Measurements from ENCODE around the gene UST. TPM values are rescaled to one million over a fixed set of nuclear protein-coding genes. Genes with fewer than 3 reads are reported as not detected.
A peak's percentile ranks its signal among the peaks of the same experiment; 100 is the strongest.
"Not testable (repeated sequence)": the region's sequence is repeated elsewhere in the genome, so short reads cannot be mapped to it uniquely, and the experiment has no call there.

The UST gene
- total and polyA plus RNA-seq, 2 experiments from 2014 or later = 2.9 to 4.0 TPM

DNA sequence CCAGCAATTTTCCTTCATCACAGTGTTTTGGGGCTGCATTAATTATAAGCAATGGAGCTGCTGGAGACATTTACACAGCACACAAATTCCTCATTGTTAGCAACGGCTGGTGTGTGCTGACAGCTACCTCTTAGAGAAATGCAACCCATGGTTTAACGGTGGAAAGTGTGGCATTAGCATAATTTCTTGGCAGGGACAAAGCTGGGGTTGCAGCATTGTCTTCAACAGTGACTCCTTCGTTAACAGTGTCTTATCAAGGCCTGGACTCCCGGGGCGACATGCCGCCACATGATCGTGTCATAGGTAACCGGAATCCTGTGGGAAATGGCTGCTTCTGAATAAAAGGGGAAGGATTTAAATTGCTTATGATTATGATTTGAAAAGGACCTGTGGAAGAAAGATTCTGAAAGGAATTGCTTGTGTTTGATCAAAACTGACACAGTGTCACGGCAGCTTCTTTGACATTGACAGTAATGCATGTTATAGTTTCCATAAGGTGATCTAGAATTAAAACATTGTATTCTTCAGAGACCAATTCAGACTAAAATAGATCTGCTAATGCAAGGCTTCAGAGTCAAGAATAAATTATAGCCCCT, 128.0 kb downstream of the UST start:
- no peaks in the 10 kb centered on the region for H3K27me3 ChIP-seq
- peak; percentile 64 to 90 for DNase-seq (ENCODE audit: low read depth in 1 of 2, low spot score in 1 of 2)

GRCh38 chr6:148878683-148879082, 131.9 kb downstream of the UST start:
- Histone ChIP-seq H3K9me3 (ENCODE audit: low read depth) (no peaks in the 10 kb centered on the region), H3K27me3 (no peaks in the 10 kb centered on the region), H3K4me1 (ENCODE audit: low read depth) (peaks cover 18% of the 10 kb centered on the region), H3K27ac (no peak overlapping the region), H3K36me3 (no peaks in the 10 kb centered on the region), H3K4me3 (no peak overlapping the region)
- TF ChIP-seq CTCF (IDR thresholded peaks at IDR 0.05; ENCODE audit: low read depth, low read length) = no peak
- DNase-seq (ENCODE audit: low read depth in 1 of 2, low spot score in 1 of 2) = no peak

More for the DNA sequence above, 128.0 kb downstream of the UST start:
- Histone ChIP-seq H3K36me3 (no peaks in the 10 kb centered on the region), H3K4me1 (ENCODE audit: low read depth) (peaks cover 14% of the 10 kb centered on the region), H3K9me3 (ENCODE audit: low read depth) (no peaks in the 10 kb centered on the region), H3K27ac (peak overlapping the region; percentile 91), H3K4me3 (no peak overlapping the region)
- no peak for TF ChIP-seq CTCF (IDR thresholded peaks at IDR 0.05; ENCODE audit: low read depth, low read length)

GRCh38 chr6:148880742-148881141, 133.9 kb downstream of the UST start:
- not testable (repeated sequence) for H3K27me3 ChIP-seq; H3K4me1 ChIP-seq (ENCODE audit: low read depth); H3K36me3 ChIP-seq; H3K27ac ChIP-seq; H3K4me3 ChIP-seq; H3K9me3 ChIP-seq (ENCODE audit: low read depth); DNase-seq (ENCODE audit: low read depth in 1 of 2, low spot score in 1 of 2)

DNA sequence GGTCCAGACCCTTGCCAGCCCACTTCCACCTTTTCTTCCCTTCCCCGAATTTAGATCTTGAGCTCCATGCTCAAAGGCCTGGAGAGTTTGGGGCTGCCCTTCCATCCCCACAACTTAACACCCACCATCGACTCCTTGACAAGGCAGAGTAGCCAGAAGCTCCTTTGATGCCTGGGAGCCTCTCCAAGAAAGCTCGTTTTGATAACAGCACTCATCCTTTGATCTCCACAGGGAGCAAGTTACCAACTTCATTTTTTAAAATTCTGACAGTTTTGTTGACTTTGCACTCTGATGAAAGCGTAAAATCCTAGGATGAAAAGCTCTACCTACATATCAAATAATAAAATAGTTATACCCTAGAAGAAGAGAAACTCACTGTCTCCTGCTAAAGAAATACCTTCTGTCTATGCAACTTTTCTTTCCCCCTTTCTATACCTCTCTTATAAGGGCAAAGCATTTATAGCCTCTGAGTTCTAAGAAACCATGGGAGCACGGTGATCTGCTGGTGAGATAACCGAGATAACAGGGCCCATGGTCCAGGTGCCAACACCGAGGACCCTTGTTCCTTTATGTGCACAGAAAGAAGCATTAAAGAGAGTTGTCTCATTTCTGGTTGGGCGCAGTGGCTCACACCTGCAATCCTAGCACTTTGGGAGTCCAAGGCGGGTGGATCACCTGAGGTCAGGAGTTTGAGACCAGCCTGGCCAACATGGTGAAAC, 134.9 kb downstream of the UST start:
- DNase-seq (ENCODE audit: low read depth in 1 of 2, low spot score in 1 of 2) = no peak
- Histone ChIP-seq H3K27ac (no peak overlapping the region), H3K9me3 (ENCODE audit: low read depth) (no peaks in the 10 kb centered on the region), H3K36me3 (no peaks in the 10 kb centered on the region), H3K4me1 (ENCODE audit: low read depth) (peaks cover 5% of the 10 kb centered on the region), H3K4me3 (no peak overlapping the region), H3K27me3 (no peaks in the 10 kb centered on the region)
- TF ChIP-seq CTCF (IDR thresholded peaks at IDR 0.05; ENCODE audit: low read depth, low read length) = no peak

DNA sequence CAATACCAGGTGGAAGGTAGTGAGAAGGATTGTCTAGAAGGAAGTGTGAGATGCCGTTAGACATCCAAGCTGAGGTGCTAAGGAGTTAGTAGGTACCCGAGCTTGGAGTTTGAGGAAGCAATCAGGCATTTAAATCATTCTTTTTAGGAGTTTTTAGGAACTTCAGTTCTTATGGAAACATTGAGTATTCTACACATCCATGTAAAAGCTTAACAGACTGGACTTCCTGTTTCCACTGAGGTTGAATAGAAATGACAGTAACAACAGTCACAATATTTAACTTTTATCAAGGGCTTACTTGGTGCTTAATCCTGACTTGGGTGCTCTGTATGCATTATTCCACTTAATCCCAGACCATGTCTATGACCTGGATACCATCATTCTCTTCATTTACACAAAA, 136.4 kb downstream of the UST start:
- H3K27ac ChIP-seq = no peak overlapping the region
- no peak for DNase-seq (ENCODE audit: low read depth in 1 of 2, low spot score in 1 of 2)
- H3K36me3 ChIP-seq = no peaks in the 10 kb centered on the region
- H3K27me3 ChIP-seq = no peaks in the 10 kb centered on the region
- no peak overlapping the region for H3K4me3 ChIP-seq
- H3K4me1 ChIP-seq (ENCODE audit: low read depth) = peaks cover 5% of the 10 kb centered on the region
- no peak for TF ChIP-seq CTCF (IDR thresholded peaks at IDR 0.05; ENCODE audit: low read depth, low read length)
- no peaks in the 10 kb centered on the region for H3K9me3 ChIP-seq (ENCODE audit: low read depth)

DNA sequence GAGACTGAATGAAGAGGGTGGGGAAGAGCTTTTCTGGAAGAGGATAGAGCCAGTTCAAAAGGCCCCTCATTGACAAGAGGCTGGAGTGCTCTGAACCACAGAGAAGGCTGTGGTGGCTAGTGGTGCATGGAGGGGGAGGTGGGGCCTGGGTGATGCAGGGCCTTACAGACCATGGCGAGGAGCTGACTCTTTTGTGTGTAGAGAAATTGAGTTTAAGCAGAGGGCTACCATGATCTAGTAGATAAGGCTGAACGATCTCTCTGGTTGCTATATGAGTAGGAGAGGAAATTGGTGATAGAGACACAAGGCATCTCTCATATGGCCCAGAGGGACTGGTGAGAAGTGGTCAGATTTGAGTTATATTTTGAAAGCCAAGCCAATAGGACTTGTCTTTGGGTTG, 137.6 kb downstream of the UST start:
- TF ChIP-seq CTCF (IDR thresholded peaks at IDR 0.05; ENCODE audit: low read depth, low read length) = no peak
- Histone ChIP-seq H3K27ac (no peak overlapping the region), H3K4me1 (ENCODE audit: low read depth) (peaks cover 5% of the 10 kb centered on the region), H3K9me3 (ENCODE audit: low read depth) (no peaks in the 10 kb centered on the region), H3K27me3 (no peaks in the 10 kb centered on the region), H3K36me3 (no peaks in the 10 kb centered on the region), H3K4me3 (no peak overlapping the region)
- DNase-seq (ENCODE audit: low read depth in 1 of 2, low spot score in 1 of 2) = no peak

Measured in cardiac muscle cell (in vitro differentiated cells and primary cell).